HG03378 (cell line): ENCODE data around the gene FCRLA.
A peak's percentile ranks its signal among the peaks of the same experiment; 100 is the strongest.
"Not testable (repeated sequence)": the region's sequence is repeated elsewhere in the genome, so short reads cannot be mapped to it uniquely, and the experiment has no call there.

Experiments
- ATAC-seq: cut with Tn5 transposase; IDR thresholded peaks from one replicate; pipeline ENCODE4 v1.9.1; 2021; ENCODE audit warnings: mild to moderate bottlenecking, moderate library complexity; ENCODE audit not compliant: unreplicated experiment

Gene FCRLA, protein sequence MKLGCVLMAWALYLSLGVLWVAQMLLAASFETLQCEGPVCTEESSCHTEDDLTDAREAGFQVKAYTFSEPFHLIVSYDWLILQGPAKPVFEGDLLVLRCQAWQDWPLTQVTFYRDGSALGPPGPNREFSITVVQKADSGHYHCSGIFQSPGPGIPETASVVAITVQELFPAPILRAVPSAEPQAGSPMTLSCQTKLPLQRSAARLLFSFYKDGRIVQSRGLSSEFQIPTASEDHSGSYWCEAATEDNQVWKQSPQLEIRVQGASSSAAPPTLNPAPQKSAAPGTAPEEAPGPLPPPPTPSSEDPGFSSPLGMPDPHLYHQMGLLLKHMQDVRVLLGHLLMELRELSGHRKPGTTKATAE

DNA sequence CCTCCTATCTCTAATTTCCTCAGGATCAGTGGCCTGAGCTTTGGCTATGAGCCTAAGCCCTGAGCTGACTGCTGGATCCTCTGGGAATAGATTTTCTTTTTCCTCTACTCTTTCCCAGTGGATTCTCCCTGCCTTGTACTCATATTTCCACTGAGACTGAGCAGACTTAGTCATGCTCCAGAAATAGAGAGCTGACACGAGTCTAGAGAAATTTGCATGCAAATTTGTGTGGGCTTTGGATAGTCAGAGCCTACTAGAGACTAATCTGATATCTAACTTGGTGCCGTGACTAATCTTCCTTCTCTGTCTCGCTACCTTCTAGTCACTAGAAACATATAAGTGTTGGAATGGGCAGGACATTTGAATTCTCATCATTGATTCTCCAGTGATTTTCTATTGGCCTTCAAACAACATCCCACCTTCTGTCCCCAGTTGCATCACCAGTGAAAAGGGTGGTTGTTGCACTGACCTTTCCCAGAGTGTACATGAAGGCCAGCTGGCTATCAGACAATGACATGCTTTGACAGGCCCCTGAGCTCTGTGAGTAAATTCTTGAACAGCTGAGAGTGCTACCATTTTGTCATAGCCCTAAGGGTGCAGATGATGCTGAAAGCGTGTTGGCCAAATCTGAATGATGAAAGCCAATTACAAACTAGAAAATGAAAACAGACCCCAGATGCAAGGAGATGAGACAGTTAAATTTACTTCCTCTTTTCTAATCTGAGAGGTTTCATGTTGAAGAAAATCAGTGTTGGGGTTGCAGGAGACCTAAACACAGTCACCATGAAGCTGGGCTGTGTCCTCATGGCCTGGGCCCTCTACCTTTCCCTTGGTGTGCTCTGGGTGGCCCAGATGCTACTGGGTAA is at the start of gene FCRLA:
Gene FCRLA, plus strand, starts transcription at position 748 of the 866 bp plus-strand sequence. Its CDS starts 36 bp downstream, at position 784.
- peak; percentile 62 for ATAC-seq

GRCh38 chr1:161658524-161658923 is 48.5 kb upstream of the FCRLA start:
- not testable (repeated sequence) for ATAC-seq

DNA sequence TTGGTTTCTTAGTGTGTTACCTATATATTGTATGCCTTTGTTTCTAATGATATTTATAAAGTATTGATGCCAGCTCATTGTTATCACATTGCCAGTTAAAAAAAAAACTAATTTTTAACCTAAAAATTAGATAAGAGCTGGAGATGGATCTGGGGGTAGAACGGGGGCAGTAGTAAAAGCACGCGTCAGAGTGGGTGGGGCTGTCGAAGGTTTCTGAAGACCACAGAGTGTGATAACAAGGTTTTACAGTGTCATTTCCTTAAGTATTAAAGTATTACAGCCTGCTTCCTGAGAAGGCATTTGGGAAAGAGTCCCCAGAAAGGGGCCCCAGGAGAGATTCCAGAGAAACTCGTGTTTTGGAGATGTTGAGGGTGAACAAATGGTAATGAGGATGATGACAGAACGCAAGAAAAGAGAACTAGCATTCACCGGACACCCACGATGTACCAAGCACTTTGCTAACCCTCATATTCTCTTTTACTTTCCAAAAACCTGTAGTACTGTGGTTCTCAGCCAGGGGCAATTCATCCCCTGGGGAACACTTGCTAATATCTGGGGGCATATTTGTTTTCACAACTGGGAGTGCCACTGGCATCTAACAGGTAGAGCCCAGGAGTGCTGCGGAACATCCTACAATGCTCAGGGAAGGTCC is 45.2 kb upstream of the FCRLA start:
- ATAC-seq = peak; percentile 41

DNA sequence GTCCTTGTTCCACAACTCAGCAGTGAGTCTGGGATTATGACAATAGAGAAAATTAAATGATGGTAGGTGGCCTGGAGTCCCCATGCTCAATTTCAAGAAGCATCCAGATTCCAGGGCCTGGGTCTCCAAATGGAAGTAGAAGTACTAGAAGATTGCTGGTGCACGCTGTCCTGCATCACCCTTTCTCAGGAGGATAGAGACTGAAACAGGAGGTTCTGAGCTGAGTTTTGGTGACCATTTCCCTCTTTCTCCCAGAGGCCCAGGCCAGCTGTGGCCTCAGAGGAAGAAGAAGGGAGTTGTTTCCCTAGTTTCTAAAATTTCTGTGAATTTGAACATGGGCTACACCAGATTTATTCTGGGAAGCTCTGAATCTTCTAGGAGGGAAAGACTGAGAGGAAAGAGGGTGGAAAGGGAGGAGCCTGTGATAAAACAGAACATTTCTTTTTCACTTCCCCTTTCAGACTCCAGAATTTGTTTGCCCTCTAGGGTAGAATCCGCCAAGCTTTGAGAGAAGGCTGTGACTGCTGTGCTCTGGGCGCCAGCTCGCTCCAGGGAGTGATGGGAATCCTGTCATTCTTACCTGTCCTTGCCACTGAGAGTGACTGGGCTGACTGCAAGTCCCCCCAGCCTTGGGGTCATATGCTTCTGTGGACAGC is 44.2 kb upstream of the FCRLA start, which contains the start of gene FCGR2B:
Gene FCGR2B, plus strand, starts transcription at position 460 of the 656 bp plus-strand sequence. Its CDS starts 99 bp downstream, at position 559.
- peak; percentile 73 for ATAC-seq

DNA sequence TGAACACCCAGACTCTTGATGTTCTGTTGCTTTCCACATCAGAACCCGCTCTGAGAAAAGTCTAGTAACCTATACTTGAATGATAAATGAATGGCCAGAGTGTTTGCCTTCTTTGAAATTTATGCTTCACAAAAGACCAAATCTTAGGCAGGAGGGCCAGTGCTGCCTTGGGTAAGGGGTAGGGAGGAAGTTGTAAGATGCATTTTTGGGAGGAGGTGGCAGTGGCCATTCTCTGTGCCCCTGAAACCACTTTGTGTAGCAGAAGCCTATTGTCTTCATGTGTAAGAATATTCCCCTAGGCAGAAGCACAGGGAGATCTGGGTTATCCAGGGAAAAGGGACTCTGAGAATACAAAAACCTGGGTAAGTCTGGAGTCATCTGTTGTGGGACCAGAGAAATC is 43.5 kb upstream of the FCRLA start:
- ATAC-seq = not testable (repeated sequence)

DNA sequence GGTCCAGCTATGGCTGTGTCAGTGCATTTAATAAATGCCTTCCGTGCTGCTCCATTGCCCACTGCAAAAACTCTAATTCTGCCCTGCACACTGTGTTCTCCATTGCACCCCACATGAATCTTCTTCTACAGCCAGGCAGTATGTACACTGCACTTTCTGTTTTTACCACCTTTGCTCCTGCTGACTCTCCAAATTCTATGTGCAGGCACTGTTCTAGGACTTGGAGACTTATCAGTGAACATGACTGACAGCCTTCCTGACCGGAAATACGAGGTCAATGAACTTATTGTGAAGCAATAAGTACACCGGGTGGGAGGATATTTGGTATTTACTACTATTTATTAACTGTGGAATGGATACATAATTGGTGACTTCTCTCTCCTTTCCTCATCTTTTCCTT is 42.3 kb upstream of the FCRLA start:
- ATAC-seq = not testable (repeated sequence)

- ATAC-seq = not testable (repeated sequence)
Measured at GRCh38 chr1:161671045-161672020, 35.7 kb upstream of the FCRLA start.

DNA sequence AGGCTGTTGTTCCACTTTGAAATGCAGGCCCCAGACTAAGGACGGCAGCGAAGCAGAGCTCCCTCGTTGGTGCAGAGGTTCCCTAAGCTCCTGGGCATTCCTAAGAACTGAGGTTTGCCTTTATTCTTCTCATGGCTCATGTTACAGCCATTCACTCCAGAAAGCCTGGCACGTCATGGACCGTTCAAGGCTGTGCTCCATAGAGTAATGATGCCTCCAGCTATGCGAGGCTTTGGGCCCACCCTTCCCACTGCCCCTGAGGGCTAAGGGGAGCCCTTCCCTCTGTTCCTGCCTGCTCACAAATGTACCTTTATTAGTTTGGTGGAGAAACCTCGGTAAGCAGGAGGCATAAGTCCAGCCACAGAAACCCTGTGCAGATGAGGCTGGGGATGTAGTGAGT is 33.6 kb upstream of the FCRLA start:
- ATAC-seq = not testable (repeated sequence)

DNA sequence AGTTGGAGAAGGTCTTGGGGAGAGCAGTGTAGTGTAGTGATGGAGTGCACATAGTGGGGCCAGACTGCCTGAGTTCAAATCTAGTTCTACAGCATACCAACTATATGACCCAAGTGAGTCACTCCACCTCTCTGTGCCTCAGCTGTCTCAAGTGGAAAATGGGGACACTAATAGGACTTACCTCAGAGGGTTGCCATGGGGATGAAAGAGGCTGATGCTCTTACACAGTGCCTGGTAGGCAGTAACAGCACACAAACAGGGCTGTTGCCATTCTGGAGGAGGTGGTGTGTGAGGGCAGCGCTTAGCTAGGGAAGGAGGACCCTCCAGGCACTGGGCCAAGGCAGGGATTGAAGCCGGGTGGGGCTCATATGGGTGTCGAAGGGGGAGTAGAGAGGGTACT is 32.6 kb upstream of the FCRLA start:
- not testable (repeated sequence) for ATAC-seq

DNA sequence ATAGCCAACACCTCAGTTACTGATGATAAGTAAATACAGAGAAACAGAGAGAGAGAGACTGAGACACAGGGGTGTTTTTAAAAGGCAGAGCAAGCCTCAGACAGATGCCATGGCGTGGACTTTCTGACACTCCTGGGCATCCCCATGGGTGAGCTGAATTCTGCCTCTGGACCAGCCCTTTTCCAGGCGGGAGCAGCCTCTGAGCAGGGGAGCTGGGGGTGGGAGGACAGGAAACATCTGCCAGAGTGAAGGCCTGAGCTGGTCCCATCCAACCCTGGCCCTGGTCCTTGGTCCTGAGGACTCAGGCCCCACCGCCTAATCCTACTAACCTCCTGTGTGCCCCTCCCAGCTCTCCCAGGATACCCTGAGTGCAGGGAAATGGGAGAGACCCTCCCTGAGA is 32.1 kb upstream of the FCRLA start:
- ATAC-seq = not testable (repeated sequence)

GRCh38 chr1:161676441-161676840 is 30.6 kb upstream of the FCRLA start:
- no peak for ATAC-seq

- no peak for ATAC-seq
Measured at GRCh38 chr1:161676958-161677689, 29.9 kb upstream of the FCRLA start.

GRCh38 chr1:161678500-161678899 is 28.5 kb upstream of the FCRLA start:
- ATAC-seq = no peak

DNA sequence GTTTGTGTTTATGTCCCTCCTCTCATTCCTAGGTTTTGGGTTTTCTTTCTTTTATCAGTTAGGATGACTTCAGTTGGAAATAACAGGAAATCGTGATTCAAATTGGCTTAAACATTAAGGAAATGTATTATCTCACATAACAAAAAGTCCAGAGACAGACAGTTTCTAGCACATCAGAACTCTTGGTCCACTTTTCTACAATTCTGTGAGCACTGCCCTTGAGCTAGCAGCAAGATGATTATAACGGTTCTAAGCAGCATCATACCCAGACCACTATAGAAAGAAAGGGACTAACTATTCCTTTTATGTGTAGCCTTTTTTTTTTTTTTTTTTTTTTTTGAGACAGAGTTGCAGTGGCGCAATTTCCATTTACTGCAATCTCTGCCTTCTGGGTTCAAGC is 25.1 kb upstream of the FCRLA start:
- ATAC-seq = no peak

DNA sequence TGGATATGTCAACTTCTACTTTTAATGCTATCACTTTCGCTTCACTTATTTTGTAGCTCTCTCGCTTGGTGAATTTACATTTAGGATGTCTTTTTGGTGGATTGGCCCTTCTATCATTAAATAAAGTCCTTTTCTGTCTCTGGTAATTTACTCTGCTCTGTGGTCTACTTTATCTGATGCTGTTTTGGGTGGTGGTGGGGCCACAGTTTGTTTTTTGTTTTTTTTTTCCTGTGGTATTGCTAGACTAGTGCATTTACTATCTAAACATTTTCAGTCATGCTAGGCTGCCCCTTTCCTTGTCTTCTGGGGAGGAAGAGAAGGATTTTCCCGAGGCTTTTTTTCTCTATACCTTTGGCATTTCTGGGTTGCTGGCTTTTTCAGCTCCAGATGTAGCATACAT is 18.1 kb upstream of the FCRLA start:
- ATAC-seq = no peak

DNA sequence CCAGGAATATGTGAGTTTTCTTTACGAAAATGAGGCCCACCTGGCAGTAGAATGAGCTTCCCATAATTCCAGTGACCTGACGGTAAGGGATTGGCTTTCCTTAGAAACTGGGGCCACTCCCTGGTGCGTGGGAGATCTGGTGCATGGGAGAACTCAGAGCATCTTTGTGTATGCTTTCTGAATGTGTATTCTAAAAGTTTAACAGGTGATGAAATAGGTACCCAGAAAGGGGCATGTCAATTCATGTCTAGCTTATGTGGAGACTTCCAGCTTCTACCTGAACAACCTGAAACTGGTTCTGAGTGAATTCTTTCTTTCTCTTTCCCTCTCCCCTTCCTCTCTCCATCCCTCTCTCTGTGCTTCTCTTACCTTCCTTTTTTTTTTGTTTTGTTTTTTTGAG is 15.2 kb upstream of the FCRLA start:
- no peak for ATAC-seq

- not testable (repeated sequence) for ATAC-seq
Measured at GRCh38 chr1:161693020-161693712, 13.9 kb upstream of the FCRLA start.

DNA sequence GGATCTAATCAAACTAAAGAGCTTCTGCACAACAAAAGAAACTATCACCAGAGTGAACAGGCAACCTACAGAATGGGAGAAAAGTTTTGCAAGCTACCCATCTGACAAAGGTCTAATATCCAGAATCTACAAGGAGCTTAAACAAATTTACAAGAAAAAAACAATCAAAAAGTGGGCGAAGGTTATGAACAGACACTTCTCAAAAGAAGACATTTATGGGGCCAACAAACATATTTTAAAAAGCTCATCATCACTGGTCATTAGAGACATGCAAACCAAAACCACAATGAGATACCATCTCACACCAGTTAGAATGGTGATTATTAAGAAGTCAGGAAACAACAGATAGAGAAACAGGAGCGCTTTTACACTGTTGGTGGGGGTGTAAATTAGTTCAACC is 8.7 kb upstream of the FCRLA start:
- ATAC-seq = not testable (repeated sequence)
